HL-60 (cell line): ENCODE data around the gene CTDP1.

Experiments
- CTCF ChIP-seq: IDR thresholded peaks from one replicate; pipeline ENCODE4 v1.5.1; 2011; ENCODE audit warnings: low read length, control low read depth, inconsistent platforms; ENCODE audit not compliant: insufficient read depth
- GABPA ChIP-seq: IDR thresholded peaks from 2 replicates; pipeline ENCODE4 v1.6.1; 2012; ENCODE audit warnings: low read depth
- POLR2AphosphoS5 ChIP-seq: IDR thresholded peaks from 2 replicates; pipeline ENCODE4 v1.6.1; 2012; ENCODE audit warnings: low read depth
- SPI1 ChIP-seq: IDR thresholded peaks from 2 replicates; pipeline ENCODE4 v1.6.1; 2012; ENCODE audit warnings: low read depth, mild to moderate bottlenecking, borderline replicate concordance

- TF ChIP-seq CTCF (no peak), POLR2AphosphoS5 (no peak), SPI1 (no peak), GABPA (no peak)
Measured at GRCh38 chr18:79769698-79770500, 90.3 kb downstream of the CTDP1 start.
